Neural progenitor cell (in vitro differentiated cells): ENCODE results near the gene TAF4.

Experiments used
- EZH2 ChIP-seq: fragments of 200-600 bp; sonication (generic); IDR thresholded peaks from 2 replicates; pipeline ENCODE4 v1.6.1; 2017; ENCODE audit warnings: antibody characterized with exemption, mild to moderate bottlenecking, moderate library complexity
- TF ChIP-seq, protein P1 (sequence below): fragments of 200-600 bp; sonication (generic); IDR thresholded peaks from 2 replicates; pipeline ENCODE4 v1.5.1; 2017; ENCODE audit warnings: antibody characterized with exemption, mild to moderate bottlenecking

DNA sequence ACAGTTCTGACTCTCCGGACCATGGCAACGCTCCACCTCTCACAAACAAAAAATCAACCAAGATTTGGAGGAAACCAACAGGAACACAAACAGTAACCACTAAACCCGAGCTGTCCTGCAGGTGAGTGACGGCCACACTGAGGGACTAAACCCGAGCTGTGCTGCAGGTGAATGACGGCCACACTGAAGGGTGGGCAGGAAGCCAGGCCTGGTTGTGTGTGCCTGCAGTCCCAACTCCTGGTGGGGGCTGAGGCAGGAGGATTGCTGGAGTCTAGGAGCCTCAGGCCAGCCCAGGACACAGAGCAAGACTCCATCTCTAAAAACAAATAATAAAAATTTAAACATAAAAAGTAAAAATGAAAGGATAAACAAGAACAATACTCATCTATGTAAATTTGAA is 80.6 kb downstream of the TAF4 start:
- TF ChIP-seq, protein P1, sequence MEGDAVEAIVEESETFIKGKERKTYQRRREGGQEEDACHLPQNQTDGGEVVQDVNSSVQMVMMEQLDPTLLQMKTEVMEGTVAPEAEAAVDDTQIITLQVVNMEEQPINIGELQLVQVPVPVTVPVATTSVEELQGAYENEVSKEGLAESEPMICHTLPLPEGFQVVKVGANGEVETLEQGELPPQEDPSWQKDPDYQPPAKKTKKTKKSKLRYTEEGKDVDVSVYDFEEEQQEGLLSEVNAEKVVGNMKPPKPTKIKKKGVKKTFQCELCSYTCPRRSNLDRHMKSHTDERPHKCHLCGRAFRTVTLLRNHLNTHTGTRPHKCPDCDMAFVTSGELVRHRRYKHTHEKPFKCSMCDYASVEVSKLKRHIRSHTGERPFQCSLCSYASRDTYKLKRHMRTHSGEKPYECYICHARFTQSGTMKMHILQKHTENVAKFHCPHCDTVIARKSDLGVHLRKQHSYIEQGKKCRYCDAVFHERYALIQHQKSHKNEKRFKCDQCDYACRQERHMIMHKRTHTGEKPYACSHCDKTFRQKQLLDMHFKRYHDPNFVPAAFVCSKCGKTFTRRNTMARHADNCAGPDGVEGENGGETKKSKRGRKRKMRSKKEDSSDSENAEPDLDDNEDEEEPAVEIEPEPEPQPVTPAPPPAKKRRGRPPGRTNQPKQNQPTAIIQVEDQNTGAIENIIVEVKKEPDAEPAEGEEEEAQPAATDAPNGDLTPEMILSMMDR, result no peak
- no peak for TF ChIP-seq EZH2
